DLD1 (cell line): ENCODE measurements around the gene CAMK1.

ENCODE experiments used
- in situ Hi-C: cut with HindIII; loops from 2 replicates; pipeline ENCODE4 v1.10.0; 2017; ENCODE audit warnings: low sequenced_read_pairs

CAMK1 gene

DNA sequence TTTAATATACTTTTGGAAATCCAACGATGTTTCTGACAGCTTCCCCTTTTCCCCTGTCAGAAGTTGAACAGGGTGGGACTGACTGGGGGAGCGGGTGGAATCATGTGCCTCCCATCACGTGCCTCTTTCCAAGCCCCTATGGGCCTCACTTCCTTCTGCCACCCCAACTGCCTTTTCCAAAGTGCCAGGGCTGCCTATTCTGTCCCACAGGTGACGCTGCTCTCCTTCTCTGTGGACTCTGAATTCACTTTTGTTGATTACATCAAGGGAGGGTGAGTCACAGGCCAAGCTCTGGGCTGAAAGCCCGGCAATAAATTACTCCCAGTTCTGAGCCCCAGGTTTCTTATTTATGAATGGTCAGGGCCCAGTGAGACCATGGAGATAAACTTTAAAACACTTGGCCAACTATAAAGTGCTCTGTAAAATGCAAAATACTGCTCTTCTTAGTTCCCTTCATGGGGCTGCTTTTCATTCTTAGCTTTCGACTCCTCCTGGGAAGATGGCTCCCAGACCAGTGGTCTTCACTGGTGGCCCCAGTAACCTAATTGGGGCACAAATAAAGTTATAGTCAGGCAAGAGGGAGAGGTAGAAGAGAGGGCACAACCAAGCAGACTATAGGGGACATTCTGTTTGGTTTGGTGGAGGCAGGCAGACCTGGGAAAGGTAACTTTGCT lies 53.8 kb downstream of the CAMK1 start:
- in situ Hi-C loops: no loop called here

DNA sequence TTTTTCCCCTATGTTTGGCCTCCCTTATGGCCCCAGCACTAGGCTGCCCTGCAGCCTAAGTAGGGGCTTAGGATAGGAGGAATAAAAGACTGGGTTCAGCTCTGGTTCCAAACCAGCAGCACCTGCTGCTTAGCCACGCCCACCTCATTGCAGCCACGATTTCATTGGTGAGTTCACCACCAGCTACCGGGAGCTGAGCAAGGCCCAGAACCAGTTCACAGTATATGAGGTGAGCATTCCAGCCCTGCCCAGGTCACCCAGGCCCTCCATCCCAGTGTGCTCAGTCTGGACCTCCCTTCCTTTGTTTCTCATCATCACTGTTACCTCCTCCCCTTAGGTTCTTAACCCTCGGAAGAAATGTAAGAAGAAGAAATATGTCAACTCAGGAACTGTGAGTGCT lies 54.6 kb downstream of the CAMK1 start:
- in situ Hi-C loops: no loop called here

DNA sequence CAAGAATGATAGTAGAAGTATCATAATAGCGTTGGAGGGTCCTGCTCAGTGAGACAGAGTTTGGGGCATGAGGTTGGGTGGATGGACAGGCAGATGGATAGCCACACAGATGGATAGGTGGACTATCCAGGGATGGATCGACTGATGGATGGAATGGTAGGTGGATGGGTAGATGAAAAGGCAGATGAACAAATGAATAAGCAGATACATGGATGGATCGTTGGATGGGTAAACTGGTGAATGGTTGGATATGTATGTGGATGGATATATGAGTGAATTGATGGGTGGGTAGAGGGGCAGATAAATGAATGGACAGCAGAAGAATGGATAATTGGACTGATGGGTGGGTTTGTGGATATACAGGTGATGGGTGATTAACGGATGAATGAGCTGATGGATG lies 56.6 kb downstream of the CAMK1 start:
- in situ Hi-C loops: no loop called here

DNA sequence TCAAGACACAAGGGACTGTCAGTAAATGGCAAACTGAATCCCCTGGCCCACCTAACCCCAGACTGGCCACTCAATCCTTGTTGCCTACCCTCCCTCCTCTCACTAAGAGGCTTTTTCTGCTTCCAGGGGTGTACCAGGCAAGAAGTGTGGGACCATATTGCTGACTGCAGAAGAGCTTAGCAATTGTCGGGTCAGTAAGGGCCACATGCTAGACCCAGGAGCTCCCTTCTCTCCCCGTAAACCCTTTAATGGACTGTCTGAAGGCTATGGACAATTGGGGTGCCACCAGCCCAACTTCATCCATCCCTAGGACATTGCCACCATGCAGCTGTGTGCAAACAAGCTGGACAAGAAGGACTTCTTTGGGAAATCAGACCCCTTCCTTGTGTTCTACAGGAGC lies 57.3 kb downstream of the CAMK1 start:
- in situ Hi-C loops: no loop called here

DNA sequence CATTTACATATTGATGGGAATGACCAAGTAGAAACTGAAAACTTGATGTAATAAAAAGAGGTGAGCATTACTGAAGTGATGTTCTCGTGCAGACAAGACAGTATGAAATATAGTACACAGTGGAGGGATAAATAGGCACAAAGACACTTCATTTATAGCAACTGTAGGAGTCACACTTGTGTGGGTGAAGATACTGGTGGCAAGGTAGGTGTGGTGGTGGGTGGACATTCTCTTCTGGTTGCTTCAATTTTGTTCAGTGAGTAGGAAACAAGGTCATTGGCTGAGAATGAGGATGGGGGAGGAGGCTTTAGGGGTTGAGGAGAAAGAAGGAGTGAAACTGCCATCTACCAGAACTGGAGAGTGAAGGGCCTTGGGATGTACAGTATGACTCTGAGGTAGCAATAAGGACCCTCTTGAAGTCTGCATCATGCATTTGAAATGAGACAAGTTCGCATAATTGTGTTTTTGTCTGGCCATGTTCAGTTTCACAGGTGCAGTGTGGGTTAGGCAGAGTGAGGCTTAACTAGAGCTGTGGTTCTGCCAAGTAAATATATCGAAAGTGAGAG lies 59.5 kb downstream of the CAMK1 start:
- in situ Hi-C loops: no loop called here
